GM11168 (cell line): ENCODE results near the gene NBL1.

ENCODE experiments used
- in situ Hi-C: fragments of 300-500 bp; cut with MboI; formaldehyde crosslinking; loops from one replicate; pipeline ENCODE4 v1.12.0; 2022; ENCODE audit warnings: low sequenced_read_pairs; ENCODE audit not compliant: unreplicated experiment

NBL1 gene

GRCh38 chr1:19689856-19690255 lies 45.7 kb downstream of the NBL1 start:
- in situ Hi-C loops, result no loop called here

- in situ Hi-C loops, result no loop called here
Measured at GRCh38 chr1:19690342-19690741, 46.2 kb downstream of the NBL1 start.

DNA sequence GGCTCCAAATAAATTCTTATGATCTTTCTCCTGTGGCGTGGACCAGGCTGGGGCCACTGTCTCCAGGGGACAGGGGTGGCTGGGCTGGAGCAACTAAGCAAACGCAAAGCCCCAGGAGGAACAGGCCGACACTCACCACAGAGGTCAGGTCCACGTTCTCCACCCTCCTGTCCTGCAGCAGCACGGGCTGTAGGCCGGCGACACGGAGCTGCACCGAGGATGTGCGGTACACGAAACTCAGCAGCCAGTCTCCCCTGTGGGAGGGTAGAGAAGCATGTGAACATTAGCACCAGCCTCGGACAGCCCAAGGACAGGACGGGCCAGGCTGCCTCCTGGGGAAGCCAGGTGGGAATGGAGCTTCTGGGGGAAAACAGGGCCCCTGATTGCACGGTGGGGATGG lies 50.2 kb downstream of the NBL1 start:
- in situ Hi-C loops, result no loop called here

DNA sequence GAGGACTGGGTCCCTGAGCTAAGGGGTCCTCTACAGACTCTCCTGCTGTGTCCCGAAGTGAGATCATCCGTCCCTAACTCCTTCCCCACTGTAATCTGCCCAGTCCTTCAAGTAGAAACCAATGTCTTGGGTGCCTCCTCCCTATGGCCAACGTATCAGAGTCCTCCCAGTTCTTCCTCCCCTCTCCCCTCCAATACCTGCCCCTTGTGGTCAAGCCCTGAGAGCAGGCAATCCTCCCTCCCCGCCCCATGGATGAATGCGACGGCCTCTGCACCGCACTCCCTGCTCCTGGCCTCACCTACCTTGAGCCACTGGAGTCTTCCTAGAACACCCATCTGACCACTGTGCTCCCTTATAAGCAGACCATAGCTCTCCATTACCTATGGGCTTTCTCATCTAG lies 51.7 kb downstream of the NBL1 start:
- in situ Hi-C loops, result loop anchor here (5.0 kb wide), 1 partner anchor 33 kb away; the partner anchor contains the start of gene HTR6

GRCh38 chr1:19696820-19697219 lies 52.7 kb downstream of the NBL1 start:
- in situ Hi-C loops, result loop anchor here (5.0 kb wide), 1 partner anchor 35 kb away; the partner anchor contains the start of gene HTR6

DNA sequence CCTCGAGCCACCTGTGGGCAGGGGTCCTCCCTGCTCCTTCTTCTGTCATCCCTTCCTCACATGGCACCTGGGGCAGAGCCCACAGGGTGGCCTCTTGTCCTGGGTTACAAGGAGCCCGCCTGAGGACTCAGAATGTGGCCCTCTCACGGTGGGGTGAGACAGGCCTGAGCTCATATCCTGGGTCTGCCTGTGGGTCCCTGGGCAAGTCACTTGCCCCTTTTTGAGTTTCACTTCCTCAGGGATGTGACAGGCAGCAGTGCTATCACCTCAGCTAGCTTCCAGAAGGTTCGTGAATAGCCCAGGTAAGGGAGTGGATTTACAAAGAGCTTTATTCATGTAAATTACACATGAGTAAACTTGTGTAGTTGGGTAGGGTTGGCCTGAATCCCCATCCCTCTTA lies 54.1 kb downstream of the NBL1 start:
- in situ Hi-C loops, result loop anchor here (5.0 kb wide), 1 partner anchor 36 kb away; the partner anchor contains the start of gene HTR6

- in situ Hi-C loops, result no loop called here
Measured at GRCh38 chr1:19700079-19700777, 56.1 kb downstream of the NBL1 start.

- in situ Hi-C loops, result no loop called here
Measured at GRCh38 chr1:19703280-19703679, 59.2 kb downstream of the NBL1 start.

DNA sequence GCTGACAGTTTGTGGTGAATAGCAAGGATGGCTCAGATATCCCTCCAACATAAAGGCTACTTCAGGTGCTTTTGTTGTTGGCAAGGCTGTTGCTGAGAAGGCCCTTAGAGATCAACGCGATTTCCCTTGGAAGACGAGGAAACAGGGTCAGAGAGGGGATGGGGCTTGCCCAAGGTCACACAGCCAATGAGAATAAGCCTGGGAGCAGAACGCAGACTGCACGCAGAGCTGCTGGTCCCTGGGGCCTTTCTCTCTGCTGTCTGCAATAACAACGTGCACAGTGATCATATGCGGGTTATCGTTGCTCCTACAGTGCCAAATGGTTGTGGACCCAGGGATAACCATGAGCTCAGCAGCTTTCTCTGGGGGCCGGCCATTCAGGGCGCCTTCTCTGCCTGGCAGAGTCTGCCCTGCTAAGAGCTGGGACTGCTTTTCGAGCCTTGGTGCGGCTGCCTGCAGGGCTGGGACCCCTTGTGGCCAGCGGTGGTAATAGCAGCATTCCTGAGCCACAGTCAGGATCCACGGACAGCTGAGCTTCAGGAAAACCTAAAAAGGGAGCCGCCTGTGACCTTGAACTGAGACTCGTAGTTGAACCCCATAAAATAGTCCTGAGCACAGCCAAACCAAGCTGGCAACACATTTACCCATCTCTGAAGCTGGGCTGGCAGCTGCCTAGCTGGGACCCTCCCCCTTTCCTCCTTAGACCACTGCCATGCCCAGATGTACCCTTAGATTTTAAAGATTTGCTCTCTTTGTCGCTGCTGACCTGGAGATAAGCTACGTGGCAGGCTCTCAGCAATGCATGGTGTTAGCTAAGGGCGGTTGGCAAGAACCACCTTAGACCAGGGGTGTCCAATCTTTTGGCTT lies 60.4 kb downstream of the NBL1 start:
- in situ Hi-C loops, result no loop called here

- in situ Hi-C loops, result no loop called here
Measured at GRCh38 chr1:19705464-19705863, 61.4 kb downstream of the NBL1 start.

DNA sequence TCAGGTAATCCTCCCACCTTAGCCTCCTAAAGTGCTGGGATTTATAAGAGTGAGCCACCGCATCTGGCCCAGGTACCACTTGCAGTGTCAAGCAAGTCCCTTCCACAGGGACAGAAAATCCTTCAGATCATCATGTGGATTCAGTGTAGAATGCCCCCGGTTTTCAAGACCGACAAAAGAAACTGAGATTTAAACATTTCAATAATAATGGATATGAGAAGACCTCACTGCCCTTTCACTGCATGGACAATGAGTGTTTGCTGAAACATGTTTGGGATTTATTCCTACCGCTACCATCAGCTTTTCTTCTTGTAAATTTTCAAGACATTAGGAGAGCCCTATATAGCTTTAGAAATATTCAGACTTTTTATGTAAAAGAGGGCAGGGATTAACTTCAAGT lies 62.0 kb downstream of the NBL1 start:
- in situ Hi-C loops, result no loop called here
